HG02885 (cell line): ENCODE measurements around the gene ADAT1.

Experiments
- ATAC-seq: cut with Tn5 transposase; IDR thresholded peaks from one replicate; pipeline ENCODE4 v1.9.1; 2021; ENCODE audit warnings: mild to moderate bottlenecking; ENCODE audit not compliant: unreplicated experiment, poor library complexity

The ADAT1 gene, protein sequence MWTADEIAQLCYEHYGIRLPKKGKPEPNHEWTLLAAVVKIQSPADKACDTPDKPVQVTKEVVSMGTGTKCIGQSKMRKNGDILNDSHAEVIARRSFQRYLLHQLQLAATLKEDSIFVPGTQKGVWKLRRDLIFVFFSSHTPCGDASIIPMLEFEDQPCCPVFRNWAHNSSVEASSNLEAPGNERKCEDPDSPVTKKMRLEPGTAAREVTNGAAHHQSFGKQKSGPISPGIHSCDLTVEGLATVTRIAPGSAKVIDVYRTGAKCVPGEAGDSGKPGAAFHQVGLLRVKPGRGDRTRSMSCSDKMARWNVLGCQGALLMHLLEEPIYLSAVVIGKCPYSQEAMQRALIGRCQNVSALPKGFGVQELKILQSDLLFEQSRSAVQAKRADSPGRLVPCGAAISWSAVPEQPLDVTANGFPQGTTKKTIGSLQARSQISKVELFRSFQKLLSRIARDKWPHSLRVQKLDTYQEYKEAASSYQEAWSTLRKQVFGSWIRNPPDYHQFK

DNA sequence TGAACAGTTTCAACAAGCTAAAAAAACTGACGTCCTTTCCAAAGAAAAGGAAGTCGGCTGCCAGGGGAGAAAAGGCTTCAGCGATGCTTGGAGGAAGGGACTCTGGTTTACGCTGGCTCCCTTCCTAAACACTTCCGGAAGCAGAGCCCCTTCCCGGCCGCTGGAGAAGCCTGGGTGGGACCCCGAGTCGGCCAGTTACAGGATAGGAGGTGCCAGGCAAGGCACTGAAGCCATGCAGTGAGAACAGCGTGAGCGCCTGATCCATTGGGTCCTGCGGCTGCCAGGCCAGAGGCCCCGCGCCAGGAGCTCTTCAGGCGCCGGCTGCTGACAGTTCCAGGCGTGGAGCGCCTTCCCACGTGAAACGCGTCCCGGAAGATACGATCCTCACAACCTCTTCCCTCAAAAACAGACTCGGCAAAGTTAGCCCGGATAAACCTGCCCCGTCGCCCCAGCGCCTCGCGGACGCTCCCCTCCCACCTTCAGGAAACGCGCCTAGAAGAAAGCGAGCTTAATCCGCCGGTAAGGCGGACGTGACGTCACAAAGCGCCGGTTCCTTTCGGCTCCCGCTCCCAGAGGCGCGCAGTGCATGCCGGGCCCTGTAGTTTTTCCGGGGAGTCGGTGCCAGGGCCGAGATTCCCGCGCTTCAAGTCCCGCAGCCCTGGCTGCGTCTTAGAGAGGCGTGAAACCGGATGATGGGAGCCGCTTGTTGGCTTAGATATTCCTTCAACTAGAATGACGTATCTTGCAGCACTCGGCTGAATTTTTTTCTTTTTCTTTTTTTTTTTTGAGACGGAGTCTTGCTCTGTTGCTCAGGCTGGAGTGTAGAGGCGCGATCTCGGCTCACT, at the start of gene ADAT1:
Gene ADAT1 (minus strand): TSS at position 521 of the 845 bp plus-strand sequence. CDS start 2,482 bp downstream, outside the sequence.
- ATAC-seq: peak; percentile 92

DNA sequence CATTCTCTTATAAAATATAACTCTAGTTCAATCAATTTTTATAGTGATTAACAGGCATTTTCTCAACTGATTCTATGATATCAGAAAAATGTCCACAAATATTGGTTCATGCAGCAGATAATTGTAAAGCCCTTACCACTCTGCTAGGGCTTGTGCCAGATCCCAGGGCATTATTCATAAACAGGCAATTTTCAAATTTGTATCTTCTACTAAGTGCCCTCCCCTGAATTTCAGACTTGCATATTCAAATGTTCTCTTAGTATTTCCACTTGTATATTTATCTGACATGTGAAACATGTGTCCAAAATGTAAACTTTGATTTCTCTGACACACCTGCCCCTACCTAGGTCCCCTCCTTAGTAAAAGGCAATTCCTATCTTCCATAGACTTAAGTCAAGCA, 44.4 kb upstream of the ADAT1 start:
- no peak for ATAC-seq

DNA sequence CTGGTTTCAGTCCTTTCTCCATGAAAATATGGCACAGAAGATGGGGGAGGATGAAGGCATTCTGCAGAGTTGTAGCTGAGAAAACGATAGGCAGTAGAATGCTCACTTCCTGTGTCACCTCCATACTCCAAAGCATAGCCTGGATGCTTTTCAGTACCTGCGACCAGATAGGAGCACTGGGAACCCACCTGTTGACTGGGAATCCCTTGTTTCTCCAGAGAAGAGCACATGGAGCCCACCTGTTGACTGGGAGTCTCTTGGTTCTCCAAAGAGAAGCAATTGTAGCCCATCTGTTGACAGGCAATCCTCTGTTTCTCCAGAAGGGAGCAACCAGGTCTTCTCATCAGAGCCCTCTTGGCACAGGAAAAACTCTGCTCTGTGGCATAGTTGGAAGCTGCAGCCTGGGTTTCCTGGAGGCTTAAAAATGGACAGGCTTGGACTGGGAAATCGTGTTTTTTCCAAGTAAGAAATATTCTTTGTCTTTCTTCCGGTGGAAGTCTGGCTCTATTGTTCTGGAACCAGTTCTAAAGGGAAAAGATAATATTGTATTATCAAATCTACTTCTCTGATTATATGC, 37.7 kb upstream of the ADAT1 start:
- no peak for ATAC-seq

DNA sequence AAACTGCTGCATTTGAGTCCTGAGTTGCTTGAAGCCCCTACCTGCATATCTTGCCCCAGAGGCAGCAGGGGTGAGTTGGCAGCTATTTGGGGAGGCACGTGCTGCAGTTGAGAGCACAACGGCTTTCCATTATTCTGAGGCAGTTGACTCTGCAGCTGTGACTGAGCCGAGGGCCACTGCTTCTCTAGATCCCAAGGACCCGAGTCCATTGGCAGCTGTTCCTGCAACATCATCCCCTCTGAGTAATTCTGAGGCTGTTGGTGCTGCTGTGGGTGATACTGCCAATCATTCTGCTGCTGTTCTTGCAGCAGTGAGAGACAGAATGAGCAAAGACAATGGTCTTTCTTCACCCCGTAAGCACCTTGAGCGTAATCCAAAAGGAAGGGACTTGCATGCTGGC, 37.2 kb upstream of the ADAT1 start:
- no peak for ATAC-seq

DNA sequence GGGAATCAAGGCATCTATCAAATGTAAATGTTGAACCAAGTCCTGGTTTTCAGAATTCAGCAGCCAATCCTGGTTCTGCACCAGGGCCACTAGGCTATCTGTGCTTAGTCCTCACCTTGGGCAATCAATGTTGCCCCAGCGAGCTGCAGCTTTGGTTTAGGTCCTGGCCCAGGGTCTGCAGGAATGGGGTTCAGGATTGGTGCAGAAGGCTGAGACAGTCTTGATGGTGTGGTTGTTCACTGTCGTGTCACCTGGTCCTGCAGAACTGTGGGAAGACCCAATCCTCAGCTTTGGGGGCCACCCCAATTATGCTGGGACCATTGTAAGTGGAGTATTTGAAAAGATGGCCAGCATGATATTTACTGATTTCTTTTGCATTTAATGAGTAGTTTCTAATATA, 35.1 kb upstream of the ADAT1 start:
- no peak for ATAC-seq

DNA sequence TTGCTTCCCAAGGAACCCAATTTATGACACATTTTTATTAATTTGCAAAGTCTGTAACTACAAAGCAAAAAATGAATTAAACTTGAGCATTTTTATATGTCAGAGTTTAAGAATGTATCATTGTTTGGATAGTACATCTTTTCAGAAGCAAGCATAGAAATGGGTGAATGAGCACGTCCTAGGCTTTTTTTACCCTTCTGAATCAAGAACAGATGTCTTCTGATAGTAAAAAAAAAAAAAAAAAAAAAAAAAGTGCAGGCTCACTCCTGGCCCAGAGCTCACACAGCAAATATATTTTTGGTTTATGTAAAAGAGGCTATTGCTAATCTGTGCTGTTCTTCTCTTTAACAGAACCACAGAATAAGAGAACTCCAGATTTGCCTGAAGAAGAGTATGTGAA, 30.8 kb upstream of the ADAT1 start:
- ATAC-seq: no peak

DNA sequence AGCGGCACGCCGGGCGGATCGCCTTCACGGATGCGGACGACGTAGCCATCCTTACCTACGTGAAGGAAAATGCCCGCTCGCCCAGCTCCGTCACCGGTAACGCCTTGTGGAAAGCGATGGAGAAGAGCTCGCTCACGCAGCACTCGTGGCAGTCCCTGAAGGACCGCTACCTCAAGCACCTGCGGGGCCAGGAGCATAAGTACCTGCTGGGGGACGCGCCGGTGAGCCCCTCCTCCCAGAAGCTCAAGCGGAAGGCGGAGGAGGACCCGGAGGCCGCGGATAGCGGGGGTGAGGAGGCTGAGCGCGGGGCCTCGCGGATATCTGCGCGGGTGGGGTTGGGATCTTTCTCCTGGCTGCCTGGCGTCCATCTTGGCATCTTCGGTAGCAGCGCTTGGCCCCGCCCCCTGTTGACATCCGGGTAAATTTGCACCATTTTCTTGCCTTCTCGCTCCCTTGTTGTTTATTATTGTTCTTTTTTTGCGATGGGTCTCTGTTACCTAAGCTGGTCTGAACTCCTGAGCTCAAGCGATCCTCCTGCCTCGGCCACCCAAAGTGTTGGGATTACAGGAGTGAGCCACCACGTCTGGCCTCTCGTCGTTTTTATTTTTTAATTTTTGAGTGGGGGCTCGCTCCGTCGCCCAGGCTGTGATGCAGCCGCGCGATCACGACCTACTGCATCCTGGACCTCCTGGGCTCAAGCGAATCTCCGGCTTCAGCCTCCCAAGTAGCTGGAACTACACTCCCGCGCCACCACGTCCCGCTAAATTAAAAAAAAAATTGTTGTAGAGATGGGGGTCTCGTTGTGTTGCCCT, 25.4 kb upstream of the ADAT1 start:
- ATAC-seq: peak; percentile 34

DNA sequence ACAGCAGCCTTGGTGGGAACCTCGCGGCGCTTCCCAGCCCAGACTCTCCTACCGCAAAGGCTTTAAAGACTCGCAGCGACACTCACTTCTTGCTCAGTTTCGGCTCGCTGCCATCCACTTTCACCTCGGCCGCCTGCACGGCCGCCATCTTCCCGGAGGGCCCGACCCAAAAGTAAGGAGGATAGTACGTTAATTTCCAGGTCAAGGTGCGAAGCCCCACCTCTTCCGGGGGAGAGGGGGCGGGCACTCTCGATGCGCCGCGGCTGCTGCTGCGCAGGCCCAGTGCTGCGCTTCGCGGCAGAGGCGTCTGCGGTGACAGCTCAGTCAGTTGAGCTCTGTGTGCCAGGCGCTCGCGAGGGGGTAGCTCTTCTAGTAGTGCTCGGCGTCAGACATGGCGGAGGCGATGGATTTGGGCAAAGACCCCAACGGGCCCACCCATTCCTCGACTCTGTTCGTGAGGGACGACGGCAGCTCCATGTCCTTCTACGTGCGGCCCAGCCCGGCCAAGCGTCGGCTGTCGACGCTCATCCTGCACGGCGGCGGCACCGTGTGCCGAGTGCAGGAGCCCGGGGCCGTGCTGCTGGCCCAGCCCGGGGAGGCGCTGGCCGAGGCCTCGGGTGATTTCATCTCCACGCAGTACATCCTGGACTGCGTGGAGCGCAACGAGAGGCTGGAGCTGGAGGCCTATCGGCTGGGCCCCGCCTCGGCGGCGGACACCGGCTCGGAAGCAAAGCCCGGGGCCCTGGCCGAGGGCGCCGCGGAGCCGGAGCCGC, 24.6 kb upstream of the ADAT1 start, which contains the start of the genes KARS1 and TERF2IP:
Gene KARS1 (minus strand): TSS at position 174 of the 773 bp plus-strand sequence. CDS start 26 bp downstream, at position 148.
Gene TERF2IP (plus strand): TSS at position 282 of the 773 bp plus-strand sequence. CDS start 110 bp downstream, at position 392.
- ATAC-seq: peak; percentile 85

DNA sequence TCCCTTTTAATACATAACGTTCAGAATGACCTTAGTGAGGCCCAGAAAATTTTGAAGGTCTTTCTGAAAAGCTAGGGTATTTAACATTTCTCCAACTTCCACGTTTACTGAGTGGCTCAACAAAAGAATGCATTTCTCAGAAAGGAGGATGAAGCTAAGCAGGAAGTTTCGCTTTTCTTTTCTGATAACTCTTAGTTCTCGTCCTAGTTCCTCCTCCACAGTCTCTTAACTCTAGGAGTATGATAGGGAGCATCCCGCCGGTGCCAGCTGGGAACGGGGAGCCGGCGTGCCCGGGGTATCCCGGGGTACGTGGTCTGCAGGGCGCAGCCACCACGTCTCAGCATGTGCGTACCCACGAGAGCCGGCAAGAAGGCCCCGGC, 24.0 kb upstream of the ADAT1 start:
- ATAC-seq: peak; percentile 20

DNA sequence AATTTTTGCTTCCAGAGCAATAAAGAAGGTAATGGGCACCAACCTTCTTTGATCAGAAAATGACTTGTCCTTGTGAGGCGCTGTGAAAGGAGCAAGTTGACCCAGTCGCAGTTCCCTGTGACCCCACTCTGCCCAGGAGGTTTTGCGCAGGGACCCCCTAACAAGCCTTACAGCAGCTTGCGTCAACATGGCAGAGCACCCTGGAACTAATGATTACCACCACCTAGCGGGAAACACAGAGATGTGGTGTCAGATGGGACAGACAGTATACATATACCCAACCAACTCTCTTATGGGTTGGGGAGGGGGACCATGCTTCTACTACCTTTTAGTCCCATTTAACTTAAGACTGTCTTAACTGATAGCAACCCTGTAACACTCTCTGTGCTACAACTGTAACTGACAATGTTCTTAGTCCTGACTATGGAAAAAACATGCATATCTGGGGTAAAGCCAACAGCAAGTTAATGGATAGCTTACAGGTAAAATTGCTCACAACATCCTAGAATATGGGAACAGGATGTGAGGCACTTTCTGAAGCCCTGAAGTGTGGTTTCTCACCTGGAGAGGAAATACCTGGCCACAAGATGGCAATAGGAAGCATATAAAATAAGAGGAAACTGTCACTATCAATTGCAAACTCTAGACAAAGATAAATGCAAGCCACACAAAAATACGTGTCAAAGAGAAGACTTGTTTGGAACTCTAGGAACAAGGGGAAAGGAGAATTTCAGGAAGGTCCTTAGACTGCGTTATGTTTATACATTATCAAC, 21.3 kb upstream of the ADAT1 start:
- no peak for ATAC-seq

DNA sequence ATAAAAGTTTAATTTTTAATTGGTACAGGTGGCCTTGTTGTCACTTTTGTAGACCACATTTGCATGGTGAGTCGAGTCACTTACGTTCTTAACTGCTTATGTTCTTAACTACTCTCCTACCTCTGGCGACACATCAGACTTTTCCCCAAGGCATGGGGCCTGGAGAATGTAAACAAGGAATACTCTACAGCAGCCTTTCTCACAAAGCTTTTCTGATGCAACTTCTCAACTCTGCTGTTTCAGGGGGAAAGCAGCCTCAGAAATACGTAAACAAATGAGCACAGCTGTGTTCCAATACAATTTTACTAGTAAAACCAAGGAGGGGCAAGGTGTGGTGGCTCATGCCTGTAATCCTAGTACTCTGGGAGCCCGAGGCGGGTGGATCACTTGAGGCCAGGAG, 17.5 kb upstream of the ADAT1 start:
- no peak for ATAC-seq

DNA sequence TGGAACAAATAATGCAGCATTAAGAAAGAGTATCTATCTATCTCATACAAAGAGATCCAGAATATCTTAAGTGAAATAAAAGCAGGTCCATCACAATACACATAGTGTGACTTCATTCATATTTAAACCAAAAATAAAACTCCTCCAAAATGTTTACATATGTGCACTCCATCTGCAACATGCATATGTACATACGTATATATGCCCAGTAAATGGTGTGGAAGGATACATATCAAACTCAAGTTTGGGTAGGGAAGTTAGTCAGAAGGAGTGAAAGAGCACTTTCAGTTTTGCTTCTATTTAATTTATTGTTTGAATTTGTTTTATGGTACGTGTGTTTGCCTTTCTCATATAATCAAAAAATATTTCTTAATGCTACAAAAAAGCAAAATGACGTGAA, 12.0 kb upstream of the ADAT1 start:
- no peak for ATAC-seq

DNA sequence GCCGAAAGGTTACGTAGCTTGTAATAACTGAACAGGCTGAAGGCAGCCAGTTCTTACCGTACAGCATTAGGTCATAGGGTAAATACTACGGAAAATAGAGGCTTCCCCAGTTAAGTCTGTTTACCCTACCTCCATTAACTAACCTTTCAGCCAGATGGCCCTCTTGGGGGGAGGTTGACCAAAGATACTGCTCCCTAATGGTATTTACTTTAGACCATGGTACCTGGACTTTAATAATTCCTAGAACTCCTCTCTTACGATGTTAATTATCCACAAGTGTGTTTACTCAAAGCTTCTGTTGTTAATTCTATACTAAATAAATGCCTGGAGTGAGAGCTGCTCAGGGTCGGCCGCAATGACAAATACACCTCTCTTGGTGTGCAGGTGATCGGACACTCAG, 9.8 kb upstream of the ADAT1 start:
- no peak for ATAC-seq

DNA sequence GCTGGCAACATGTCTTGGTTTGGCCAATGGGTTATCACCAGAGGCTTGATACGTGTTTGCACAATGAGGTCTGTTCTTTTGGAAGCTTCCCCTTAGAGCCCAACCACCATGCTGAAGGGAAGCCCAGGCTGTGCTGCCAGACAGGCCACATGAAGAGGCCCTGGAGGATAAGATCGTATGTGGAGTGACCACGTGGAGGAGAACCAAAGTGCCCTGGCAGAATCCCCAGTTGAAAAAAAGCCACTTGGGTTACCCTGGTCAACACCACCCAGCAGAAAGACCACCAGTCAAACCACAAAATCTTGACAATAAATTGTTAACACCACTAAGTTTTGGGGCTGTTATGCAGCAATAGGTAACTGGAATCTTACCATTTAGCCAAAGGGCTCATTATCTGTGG, 7.0 kb upstream of the ADAT1 start:
- ATAC-seq: no peak

DNA sequence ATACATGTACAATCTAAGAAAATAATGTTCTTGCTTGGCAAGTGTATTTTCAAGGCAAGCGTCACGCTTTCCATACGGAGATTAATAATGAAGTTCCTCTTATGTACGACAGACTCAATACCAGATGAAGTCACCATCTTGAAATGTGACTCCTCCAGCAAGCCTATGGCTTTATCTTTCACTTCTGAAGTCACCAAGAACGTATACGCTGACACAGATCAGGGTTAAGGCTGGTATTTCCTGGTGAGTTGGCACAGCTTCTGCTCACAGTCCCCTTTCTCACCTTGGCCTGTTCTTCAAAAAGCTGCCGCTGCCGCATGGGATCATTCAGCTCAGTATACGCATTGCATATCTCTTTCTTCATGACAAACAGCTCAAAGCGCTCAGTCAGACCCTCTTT, 6.1 kb upstream of the ADAT1 start:
- ATAC-seq: no peak

DNA sequence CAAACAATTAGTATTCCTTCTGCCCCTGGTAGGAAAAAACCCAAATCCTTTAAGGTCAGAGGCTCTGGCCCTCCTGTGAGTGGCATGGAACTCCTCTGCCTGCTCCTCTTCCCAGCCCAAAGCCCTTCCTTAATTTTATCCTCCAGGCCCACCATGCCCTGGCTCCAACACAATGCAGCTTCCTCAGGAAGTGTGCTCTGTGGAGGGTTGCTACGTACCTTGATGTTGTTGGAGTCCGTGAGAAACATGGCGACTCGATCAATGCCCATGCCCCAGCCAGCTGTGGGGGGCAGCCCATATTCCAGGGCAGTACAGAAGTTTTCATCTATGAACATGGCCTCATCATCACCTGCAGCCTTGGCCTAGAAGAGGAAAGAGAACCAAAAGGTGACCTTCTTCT, 5.3 kb upstream of the ADAT1 start:
- no peak for ATAC-seq

DNA sequence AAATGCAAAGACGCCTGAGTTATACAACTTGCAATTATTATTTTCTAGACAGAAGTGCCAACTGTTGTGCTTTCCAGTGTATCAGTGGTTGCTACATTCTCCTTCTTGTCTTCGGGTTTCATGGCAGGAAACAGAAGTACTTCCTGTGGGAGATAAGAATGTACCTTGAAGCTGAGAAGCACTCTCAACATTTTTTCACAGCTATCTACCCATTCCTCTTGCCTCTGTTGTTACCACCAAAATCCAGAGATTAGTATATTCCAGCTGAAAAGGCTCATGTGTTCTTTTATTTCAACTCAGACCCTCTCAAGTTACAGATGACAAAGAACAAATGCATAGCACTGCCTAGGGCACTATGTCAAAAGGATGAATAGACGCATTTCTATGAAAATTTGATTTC, 4.8 kb upstream of the ADAT1 start:
- ATAC-seq: no peak

DNA sequence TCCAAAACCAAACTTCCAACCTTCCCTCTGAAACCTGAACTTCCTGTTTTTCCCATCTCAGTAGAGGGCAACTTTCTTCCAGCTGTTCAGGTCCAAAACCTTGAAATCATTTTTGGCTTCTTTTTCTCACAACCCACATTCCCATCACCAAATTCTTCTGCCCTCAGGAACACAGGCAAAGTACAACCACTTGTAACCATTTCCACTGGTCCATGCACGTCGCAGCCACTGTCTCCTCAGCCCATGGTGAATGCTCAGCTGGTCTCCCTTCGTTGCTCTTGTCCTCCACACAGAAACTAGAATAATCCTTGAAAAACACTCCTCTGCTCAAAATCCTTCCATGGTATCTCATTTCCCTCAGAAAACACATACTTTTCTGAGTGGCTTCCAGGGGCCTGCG, 3.7 kb upstream of the ADAT1 start:
- no peak for ATAC-seq
